HG03460 (cell line): ENCODE data around the gene IL21R.
"Not testable (repeated sequence)": the region's sequence is repeated elsewhere in the genome, so short reads cannot be mapped to it uniquely, and the experiment has no call there.

Source experiments
- ATAC-seq: cut with Tn5 transposase; IDR thresholded peaks from one replicate; pipeline ENCODE4 v1.9.1; 2021; ENCODE audit not compliant: unreplicated experiment

The IL21R gene

GRCh38 chr16:27426423-27427408 lies 24.7 kb downstream of the IL21R start:
- peak; percentile 83 for ATAC-seq

DNA sequence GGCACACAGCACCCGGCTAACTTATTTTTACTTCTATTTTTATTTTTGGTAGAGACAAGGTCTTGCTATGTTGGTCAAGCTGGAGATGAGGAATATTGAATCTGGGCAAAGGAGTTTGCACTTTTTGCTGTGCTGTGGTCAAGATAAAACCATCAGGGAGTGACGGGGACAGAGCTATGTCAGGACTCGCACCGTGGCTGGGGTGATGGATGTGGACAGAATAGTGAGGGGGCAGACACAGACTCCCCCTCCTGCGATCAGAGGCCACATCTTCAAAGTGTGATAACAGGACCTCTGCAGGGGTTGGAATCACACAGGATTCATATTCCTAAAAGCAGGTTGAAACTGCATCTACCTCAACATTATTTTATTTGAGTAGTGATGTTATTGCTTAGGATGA lies 25.6 kb downstream of the IL21R start:
- no peak for ATAC-seq

GRCh38 chr16:27428026-27428785 lies 26.2 kb downstream of the IL21R start:
- ATAC-seq = no peak

DNA sequence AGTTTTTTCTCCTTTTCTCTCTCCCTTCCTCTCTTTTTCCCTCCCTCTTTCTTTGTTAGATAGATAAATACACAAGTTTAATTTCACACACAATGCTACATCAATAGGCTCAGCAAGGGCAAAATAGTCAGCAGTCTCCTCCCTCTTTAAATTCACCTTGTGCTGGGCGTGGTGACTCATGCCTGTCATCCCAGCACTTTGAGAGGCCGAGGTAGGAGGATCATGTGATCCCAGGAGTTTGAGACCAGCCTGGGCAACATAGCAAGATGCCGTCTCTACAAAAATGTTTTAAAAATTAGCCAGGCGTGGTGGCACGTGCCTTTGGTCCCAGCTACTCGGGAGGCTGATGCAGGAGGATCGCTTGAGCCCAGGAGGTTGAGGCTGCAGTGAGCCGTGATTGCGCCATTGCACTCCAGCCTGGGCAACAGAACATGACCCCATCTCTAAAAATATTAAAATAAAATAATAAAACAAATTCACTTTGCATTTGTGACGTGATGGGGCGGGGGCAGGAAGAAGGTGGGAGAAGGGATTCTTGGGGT lies 27.4 kb downstream of the IL21R start:
- no peak for ATAC-seq

GRCh38 chr16:27429981-27430441 lies 28.0 kb downstream of the IL21R start:
- ATAC-seq = no peak

DNA sequence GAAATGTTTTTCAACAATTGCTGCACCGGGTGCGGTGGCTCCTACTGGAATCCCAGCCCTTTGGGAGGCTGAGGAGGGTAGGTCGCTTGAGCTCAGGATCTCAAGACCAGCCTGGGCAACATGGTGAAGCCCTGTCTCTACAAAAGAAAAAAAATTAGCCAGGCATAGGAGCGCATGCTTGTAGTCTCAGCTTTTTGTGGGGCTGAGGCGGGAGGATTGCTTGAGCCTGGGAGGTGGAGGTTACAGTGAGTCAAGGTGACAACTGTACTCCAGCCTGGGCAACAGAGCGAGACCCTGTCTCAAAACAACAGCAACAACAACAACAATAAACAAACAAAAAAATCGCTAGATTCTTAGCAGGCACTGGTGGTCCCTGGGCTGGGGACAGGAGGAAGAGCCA lies 28.5 kb downstream of the IL21R start:
- ATAC-seq = no peak

DNA sequence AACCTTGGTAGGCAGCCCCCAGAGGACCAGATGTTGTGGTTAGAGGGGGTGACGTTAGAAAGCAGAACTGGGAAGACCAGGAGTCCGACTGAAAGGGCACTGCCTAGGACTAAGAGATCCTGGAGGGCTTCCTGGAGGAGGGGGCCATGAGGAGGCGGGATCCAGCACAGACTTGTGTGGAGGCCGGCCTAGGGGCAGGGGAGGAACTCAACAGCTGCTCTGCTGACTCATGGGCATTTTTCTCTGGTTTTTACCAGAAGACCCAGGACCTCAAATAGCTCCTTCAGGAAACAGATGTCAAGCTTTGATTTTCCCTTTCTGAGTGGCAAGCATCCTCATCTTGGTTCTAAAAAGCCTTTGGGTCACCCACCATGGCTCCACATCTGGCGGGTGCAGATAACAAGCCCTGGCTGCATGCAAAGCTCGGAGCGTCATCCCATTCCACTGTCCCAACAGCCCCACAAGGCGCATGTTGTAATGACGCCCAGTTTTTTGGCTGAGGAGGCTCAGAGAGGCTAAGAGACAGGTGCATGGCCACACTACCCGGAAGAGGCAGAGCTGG lies 29.0 kb downstream of the IL21R start:
- ATAC-seq = no peak

DNA sequence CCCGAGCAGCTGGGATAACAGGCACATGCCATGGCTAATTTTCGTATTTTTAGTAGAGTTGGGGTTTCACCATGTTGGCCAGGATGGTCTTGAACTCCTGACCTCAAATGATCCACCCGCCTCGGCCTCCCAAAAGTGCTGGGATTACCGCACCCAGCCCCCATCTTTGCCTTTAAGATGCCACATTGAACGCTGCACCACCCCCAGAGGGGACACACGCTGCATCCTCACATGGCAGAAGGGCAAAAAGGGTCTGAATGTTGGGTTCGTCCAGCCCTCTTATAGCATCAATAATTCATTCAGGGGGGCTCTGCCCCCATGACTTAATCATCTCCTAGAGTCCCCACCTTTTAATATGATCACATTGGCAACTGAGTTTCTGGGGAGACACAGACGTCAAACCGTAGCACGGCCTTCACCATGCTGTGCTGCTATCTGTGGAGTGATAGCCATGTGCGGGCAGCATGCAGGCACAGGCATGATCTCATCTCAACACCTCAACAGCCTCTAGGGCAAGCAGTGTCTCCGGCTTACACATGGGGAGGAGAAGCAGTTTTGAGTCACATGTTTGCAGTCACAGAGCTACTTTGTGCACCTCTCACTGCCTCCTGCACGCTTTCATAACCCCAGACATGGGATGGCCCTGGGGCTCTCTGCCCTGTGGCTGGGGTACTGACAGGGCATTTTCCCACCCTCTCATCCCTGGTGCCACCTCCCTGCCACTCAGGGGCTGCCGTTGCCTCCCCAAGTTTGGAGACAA lies 30.0 kb downstream of the IL21R start:
- ATAC-seq = no peak

- ATAC-seq = no peak
Measured at GRCh38 chr16:27432558-27432957, 30.6 kb downstream of the IL21R start.

- not testable (repeated sequence) for ATAC-seq
Measured at GRCh38 chr16:27433191-27433590, 31.2 kb downstream of the IL21R start.

DNA sequence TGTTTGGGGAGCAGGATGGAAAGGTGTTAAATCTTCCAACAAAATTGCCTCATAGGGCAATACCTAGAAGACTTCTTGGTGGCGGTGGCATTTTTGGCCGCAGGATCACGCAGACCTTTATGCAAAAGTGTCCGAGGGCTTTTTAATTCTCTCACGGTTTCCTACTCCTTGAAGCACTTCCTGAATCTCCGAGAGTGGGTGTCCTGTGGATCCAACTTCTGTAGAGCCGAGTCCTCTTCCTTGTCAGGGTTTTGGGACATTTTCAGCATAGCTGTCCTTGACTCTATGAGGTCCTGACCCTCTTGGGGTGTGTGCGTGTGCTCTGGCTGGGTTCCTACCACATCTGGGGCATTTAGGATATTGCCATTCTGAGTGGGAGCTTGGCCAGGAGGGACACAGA lies 31.7 kb downstream of the IL21R start:
- no peak for ATAC-seq

DNA sequence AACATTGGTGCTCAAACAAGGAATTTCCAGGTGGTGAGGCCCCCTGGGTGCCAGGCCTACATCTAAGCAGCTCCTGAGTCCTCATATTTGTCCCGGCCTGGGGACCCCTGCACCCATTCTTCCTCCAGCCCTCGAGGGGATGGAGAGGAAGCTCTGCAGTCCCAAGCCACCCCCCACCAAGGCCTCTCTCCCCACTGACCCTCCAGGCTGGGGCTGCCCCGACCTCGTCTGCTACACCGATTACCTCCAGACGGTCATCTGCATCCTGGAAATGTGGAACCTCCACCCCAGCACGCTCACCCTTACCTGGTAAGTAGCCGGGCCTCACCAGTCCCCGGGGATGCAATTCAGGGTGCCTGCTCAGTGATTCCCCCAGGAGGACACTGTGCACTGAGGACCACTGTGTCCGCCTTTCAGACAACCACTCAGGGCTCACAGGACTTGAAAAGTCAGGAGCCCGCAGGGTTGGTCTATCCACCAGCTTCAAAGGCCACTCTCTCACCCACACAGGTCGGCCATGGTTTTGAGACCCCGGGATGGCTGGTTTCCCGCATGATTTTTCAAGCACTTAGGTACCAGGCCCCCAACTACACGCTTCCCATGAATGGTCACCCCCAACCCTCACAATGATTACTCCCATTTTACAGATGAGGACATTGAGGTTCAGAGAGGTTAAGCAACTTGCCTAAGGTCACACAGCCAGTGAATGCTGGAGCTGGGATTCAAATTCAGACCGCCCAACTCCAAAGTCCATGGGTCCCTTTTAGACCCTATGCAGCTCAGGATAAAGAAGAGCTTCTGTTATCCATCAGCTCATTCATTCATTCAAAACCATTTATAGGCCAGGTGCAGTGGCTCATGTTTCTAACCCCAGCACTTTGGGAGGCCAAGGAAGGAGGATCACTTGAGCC lies 32.4 kb downstream of the IL21R start:
- no peak for ATAC-seq

DNA sequence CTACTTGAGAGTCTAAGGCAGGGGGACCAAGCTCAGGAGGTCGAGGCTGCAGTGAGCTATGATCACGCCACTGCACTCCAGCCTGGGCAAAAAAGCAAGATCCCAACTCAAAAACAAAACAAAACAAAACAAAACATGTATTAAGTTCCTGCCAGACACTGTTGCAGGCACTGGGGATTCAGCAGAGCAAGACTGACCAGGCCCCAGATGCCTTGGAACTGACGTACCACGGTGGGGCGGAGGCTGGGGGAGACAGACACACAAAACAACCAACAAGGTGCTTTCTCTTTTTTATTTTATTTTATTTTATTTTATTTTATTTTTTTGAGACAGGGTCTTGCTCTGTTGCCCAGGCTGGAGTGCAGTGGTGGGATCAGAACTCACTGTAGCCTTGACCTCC lies 33.2 kb downstream of the IL21R start:
- ATAC-seq = not testable (repeated sequence)

DNA sequence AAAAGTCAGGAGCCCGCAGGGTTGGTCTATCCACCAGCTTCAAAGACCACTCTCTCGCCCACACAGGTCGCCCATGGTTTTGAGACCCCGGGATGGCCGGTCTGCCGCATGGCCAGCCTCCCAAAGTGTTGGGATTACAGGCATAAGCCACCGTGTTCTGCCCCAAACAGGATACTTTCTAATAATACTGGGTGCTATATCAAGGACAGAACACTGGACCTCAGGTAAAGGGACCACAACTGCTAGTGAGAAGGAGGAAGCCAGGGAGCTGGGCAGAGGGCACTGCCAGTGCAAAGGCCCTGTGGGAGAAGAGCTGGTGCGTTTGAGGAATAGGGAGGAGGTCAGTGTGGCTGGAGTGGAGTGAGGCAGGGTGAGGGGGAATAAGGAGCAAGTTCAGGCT lies 34.1 kb downstream of the IL21R start:
- ATAC-seq = no peak

GRCh38 chr16:27436921-27437650 lies 35.1 kb downstream of the IL21R start:
- ATAC-seq = no peak

- ATAC-seq = no peak
Measured at GRCh38 chr16:27437946-27438345, 36.0 kb downstream of the IL21R start.

- ATAC-seq = no peak
Measured at GRCh38 chr16:27439271-27440018, 37.5 kb downstream of the IL21R start.

DNA sequence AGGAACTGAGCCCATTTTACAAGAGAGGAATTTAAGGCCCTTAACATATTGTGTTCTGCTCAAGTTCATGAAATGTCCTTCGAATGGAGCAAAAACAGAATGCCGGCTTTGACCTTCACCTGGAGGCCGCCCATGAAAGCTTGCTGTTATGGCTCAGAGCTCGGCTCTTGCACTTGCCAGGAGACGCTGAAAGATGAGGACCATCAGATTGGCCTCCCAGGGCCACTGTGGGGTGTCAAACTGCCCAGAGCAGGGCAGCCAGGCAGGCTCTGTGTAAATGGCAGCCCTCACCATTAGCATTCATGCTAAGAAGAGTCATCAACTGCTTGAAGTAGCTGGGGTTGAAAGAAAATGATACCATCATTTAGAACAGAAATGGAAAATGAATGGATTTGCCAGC lies 39.3 kb downstream of the IL21R start:
- ATAC-seq = no peak
